ENCODE results near the gene NOD2.

GRCh38 chr16:50645563-50646220, 47.7 kb upstream of the NOD2 start:
- TF ChIP-seq GATA2 (IDR thresholded peaks at IDR 0.05; ENCODE audit: low read depth, low read length): no peak
- no peak for TF ChIP-seq GATA3 (IDR thresholded peaks at IDR 0.05; ENCODE audit: low read depth, low read length)

All from SH-SY5Y (cell line).